GM21825 (cell line): ENCODE measurements around the gene PSME1.
A peak's percentile ranks its signal among the peaks of the same experiment; 100 is the strongest.

Source experiments
- ATAC-seq: cut with Tn5 transposase; IDR thresholded peaks from one replicate; pipeline ENCODE4 v1.9.1; 2021; ENCODE audit warnings: mild to moderate bottlenecking, moderate library complexity; ENCODE audit not compliant: unreplicated experiment

The PSME1 gene

GRCh38 chr14:24167469-24168114 is 31.6 kb downstream of the PSME1 start:
- no peak for ATAC-seq

GRCh38 chr14:24171422-24172260 is 35.6 kb downstream of the PSME1 start, which contains the start of gene REC8:
TSS of gene REC8 (plus strand) at chr14:24172080. CDS start at chr14:24172553, 473 bp downstream.
- peak; percentile 81 for ATAC-seq

- ATAC-seq: no peak
These were observed 36.4 kb downstream of the PSME1 start for GRCh38 chr14:24172261-24172860.

- ATAC-seq: no peak
These were observed 36.9 kb downstream of the PSME1 start for GRCh38 chr14:24172871-24173281.

- ATAC-seq: no peak
These were observed 40.6 kb downstream of the PSME1 start for GRCh38 chr14:24176599-24176998.

GRCh38 chr14:24177041-24177825 is 41.2 kb downstream of the PSME1 start:
- no peak for ATAC-seq

GRCh38 chr14:24177891-24178290 is 41.9 kb downstream of the PSME1 start:
- ATAC-seq: no peak

GRCh38 chr14:24178399-24179178 is 42.6 kb downstream of the PSME1 start:
- ATAC-seq: no peak

GRCh38 chr14:24179294-24179960 is 43.4 kb downstream of the PSME1 start:
- no peak for ATAC-seq

- ATAC-seq: no peak
These were observed 44.2 kb downstream of the PSME1 start for GRCh38 chr14:24179961-24180796.

GRCh38 chr14:24181371-24182077 is 45.5 kb downstream of the PSME1 start:
- no peak for ATAC-seq

- no peak for ATAC-seq
These were observed 46.3 kb downstream of the PSME1 start for GRCh38 chr14:24182110-24182882.

- ATAC-seq: no peak
These were observed 47.1 kb downstream of the PSME1 start for GRCh38 chr14:24183014-24183481.

- no peak for ATAC-seq
These were observed 48.3 kb downstream of the PSME1 start for GRCh38 chr14:24184104-24184970.

GRCh38 chr14:24185026-24185425 is 49.0 kb downstream of the PSME1 start:
- no peak for ATAC-seq

GRCh38 chr14:24185741-24186140 is 49.7 kb downstream of the PSME1 start:
- no peak for ATAC-seq
